Fibroblast of villous mesenchyme (primary cell): ENCODE results near the gene USH1G. TPM values are rescaled to one million over a fixed set of nuclear protein-coding genes. Genes with fewer than 3 reads are reported as not detected.

Experiments
- DNase-seq: peaks from one replicate; pipeline ENCODE4 v3.0.0-alpha.2; 2010; ENCODE audit warnings: low read depth
- H3K4me3 ChIP-seq: 2 replicates; pipeline ENCODE4 v1.5.1; 2011; ENCODE audit warnings: low read depth, mild to moderate bottlenecking, low read length
- total RNA-seq: library from RNA; depleted of rRNA; stranded (reverse); fragments of >200 nt; gene quantifications from 2 replicates; pipeline ENCODE4 v1.2.3, GENCODE V29; 2012
- TF ChIP-seq, protein P1 (sequence below): IDR thresholded peaks from 2 replicates; pipeline ENCODE4 v1.5.1; 2012; ENCODE audit warnings: low read depth, mild to moderate bottlenecking, low read length; ENCODE audit not compliant: insufficient read depth

The USH1G gene
- total RNA-seq, 1 donor: not detected

DNA sequence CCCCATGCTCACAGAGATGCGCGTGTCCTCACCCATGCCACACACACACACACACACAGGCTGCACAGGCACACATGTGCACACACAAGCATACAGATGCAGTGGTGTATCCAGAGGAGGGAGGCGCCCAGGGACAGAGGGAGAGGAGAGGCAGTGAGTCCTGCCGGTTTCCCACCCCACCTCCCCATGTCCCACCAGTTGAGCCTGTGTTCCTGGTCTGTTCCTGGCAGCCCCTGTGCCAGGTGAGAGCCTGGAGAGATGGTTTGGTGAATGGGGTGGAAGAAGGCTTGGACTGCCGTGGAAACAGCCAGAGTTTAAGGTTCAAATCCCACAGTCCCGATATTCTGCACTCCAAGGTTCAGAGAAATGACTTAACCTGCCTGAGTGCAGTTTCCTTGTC, 19.4 kb downstream of the USH1G start:
- H3K4me3 ChIP-seq: no peak overlapping the region
- DNase-seq: no peak
- TF ChIP-seq, protein P1, sequence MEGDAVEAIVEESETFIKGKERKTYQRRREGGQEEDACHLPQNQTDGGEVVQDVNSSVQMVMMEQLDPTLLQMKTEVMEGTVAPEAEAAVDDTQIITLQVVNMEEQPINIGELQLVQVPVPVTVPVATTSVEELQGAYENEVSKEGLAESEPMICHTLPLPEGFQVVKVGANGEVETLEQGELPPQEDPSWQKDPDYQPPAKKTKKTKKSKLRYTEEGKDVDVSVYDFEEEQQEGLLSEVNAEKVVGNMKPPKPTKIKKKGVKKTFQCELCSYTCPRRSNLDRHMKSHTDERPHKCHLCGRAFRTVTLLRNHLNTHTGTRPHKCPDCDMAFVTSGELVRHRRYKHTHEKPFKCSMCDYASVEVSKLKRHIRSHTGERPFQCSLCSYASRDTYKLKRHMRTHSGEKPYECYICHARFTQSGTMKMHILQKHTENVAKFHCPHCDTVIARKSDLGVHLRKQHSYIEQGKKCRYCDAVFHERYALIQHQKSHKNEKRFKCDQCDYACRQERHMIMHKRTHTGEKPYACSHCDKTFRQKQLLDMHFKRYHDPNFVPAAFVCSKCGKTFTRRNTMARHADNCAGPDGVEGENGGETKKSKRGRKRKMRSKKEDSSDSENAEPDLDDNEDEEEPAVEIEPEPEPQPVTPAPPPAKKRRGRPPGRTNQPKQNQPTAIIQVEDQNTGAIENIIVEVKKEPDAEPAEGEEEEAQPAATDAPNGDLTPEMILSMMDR: no peak

DNA sequence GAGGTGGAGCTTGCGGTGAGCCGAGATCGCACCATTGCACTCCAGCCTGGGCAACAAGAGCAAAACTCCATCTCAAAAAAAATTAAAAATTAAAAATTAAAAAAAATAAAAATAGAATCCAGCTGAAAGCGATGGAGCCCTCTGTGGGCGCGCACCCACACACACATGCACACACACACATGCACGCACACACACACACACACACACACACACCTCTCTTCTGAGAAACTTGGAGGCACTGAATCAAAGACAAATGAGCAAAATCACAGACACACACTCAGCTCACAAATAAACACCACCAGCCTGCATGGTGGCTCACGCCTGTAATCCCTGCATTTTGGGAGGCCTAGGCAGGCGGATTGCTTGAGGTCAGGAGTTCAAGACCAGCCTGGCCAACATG, 20.0 kb downstream of the USH1G start:
- TF ChIP-seq, protein P1: no peak
- H3K4me3 ChIP-seq: no peak overlapping the region
- no peak for DNase-seq

DNA sequence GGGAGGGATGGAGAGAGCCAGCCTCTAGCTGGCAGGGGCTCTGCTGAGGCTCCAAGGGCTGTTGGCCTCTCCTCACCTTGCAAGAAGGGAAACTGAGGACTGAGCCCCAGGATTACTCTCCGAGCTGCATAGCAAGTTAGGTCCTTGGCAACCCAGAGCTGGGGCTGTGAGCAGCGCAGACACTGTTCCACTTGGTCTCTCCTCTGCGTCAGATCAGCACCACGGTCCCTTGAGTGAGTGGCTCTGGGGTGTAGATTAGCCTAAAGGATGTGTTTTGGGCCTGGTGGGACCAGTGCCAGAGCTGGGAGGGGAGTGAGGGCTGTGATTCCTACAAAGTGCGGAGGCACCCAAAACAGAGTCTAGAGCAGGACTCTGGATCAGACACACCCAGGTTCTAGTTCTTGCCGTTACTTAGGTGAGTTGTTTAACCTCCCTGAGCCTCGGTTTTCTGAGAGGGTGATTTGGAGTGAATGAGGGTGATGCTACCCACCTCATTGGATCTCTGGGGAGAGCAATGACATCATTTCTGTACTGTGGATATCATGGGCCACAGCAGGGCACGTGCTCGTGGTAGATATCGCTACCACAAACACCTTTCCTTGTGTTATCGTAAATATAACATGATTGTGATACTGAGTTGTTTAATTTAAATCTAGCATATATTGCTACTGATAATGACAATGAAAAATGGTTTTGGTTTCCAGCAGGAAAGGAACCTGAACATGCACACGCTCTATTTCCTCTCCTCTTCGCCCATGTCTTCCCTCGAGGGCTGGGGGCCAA, 21.5 kb downstream of the USH1G start:
- H3K4me3 ChIP-seq: no peak overlapping the region
- DNase-seq: no peak
- TF ChIP-seq, protein P1: no peak

DNA sequence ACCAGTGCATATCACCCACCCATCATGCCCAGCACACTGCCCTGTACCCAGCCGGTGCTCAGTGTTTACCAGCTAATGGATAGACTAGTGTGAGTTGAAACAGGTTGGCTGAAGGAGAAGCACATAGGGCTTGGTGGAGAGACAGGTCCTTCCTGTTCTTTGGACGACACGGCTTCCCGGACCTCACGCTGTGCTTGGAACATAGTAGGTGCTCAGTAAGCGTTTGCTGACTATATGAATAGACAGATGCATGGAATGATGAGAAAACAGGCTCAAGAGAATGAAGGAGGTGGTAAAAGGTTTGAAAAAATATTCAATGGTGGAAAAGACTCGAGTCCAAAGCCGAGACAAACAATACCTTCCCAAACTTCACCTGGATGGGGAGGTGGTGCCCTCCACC, 22.8 kb downstream of the USH1G start:
- no peak overlapping the region for H3K4me3 ChIP-seq
- no peak for DNase-seq
- TF ChIP-seq, protein P1: no peak

DNA sequence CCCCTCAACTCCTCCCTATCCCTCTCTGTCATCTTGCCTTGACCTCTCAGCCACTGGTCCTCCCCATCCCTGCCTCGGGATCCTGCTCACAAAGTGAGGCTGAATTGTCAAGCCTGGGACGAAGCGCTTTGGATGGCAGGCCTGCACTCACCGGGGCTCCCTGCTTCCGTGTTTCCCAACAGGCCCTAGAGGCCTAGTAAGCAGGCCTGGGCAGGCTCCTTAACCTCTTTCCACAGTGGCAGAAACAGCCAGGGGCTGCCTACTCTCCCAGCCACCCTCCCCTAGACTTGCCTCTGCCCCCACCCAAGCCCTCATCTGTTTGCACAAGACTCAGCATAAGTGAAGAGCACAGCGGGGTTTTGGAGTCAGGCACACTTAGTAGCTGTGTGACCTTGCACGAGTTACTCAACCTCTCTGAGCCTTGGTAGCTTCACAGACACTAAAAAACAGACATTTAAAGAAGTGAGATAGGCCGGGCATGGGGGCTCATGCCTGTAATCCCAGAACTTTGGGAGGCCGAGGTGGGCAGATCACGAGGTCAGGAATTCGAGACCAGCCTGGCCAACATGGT, 24.6 kb downstream of the USH1G start:
- no peak for DNase-seq

DNA sequence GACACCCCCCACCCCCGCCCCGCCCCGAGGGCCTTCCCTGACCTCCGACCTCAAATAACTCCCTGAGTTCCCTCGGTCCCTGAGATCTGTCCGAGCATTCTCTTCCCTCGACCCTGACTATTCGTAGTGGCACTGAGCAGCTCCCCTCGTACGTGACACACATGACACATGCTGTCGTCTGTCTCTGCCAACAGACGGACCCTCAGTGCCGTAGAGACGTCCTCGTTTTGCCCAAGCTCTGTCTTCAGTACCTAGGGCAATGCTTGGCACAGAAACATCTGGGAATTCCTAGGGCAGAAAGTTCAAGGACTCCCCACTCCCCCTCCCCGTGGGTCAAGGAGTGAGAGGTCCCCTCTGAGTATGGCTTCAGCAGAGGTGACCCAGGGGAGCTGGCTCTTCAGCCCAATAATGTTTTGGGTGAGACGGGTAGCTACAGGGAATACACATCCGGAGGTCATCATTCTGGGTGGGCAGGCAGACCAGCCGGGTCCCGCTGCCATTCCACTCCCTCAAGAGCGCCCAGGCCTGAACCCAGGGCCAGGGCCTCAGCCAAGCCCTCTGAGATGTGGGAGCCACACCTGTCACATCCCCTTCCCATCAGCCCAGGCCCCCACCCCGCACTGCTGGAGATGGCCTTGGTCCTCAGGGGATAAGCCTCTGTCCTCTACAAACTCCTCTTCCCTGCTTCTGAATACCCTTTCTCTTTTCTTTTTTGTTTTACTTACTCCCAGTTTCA, 29.0 kb downstream of the USH1G start:
- no peak for DNase-seq
- no peak overlapping the region for H3K4me3 ChIP-seq
- TF ChIP-seq, protein P1: no peak

More for the DNA sequence above, 24.6 kb downstream of the USH1G start:
- no peak overlapping the region for H3K4me3 ChIP-seq
- TF ChIP-seq, protein P1: no peak
